Upper lobe of left lung (tissue), 6 donors: ENCODE data around the gene KLF2. TPM values are rescaled to one million over a fixed set of nuclear protein-coding genes. Genes with fewer than 3 reads are reported as not detected.
A peak's percentile ranks its signal among the peaks of the same experiment; 100 is the strongest.

Experiments used
- ATAC-seq, 2 donors: fragments of 200-7000 bp; cut with Tn5 transposase; one replicate each; pipeline ENCODE4 v1.9.1; 2022; ENCODE audit warnings: mild to moderate bottlenecking in 2 of 2, moderate library complexity in 2 of 2; ENCODE audit not compliant: low FRiP score in 2 of 2
- DNase-seq, 2 donors: peaks; one replicate each; pipeline ENCODE4 v3.0.0-alpha.2; 2019 to 2020
- H3K27ac ChIP-seq, 4 donors: fragments of 200-600 bp; sonication (generic); one replicate each; pipeline ENCODE4 v1.5.1; 2016 to 2019
- H3K27me3 ChIP-seq, 4 donors: fragments of 200-600 bp; sonication (generic); one replicate each; pipeline ENCODE4 v1.5.1; 2017 to 2019
- H3K36me3 ChIP-seq, 4 donors: fragments of 200-600 bp; sonication (generic); one replicate each; pipeline ENCODE4 v1.5.1; 2016 to 2019
- H3K4me1 ChIP-seq, 4 donors: fragments of 200-600 bp; sonication (generic); one replicate each; pipeline ENCODE4 v1.5.1; 2018 to 2019
- H3K4me3 ChIP-seq, 4 donors: fragments of 200-600 bp; sonication (generic); one replicate each; pipeline ENCODE4 v1.5.1; 2017 to 2019; ENCODE audit warnings: mild to moderate bottlenecking in 2 of 4, moderate library complexity in 1 of 4
- H3K9me3 ChIP-seq, 4 donors: fragments of 200-600 bp; sonication (generic); one replicate each; pipeline ENCODE4 v1.5.1; 2018 to 2019
- CTCF ChIP-seq, 6 experiments: fragments of 450-650 bp in 4 of 6; fragments of 200-600 bp in 2 of 6; sonication (generic) in 2 of 6; IDR thresholded peaks; one replicate each; pipeline ENCODE4 v1.5.1; 2016 to 2019; ENCODE audit warnings: antibody characterized with exemption in 6 of 6
- EP300 ChIP-seq, 4 donors: sonication (generic); formaldehyde crosslinking; IDR thresholded peaks; one replicate each; pipeline ENCODE4 v1.5.1; 2017; ENCODE audit warnings: antibody characterized with exemption in 4 of 4, control low read depth in 2 of 4
- POLR2A ChIP-seq, 4 donors: fragments of 450-650 bp; IDR thresholded peaks; one replicate each; pipeline ENCODE4 v1.5.1; 2016 to 2017; ENCODE audit warnings: antibody characterized with exemption in 4 of 4, mild to moderate bottlenecking in 2 of 4
- POLR2AphosphoS5 ChIP-seq, 2 donors: sonication (generic); formaldehyde crosslinking; IDR thresholded peaks; one replicate each; pipeline ENCODE4 v1.5.1; 2017; ENCODE audit warnings: antibody characterized with exemption in 2 of 2
- WGBS, 2 donors: methylation state at CpG; one replicate each; pipeline ENCODE4 v1.1.5; 2017 to 2018; 5-methylcytosine and 5-hydroxymethylcytosine counted together
- total RNA-seq, 6 donors: library from RNA; depleted of rRNA in 4 of 6; stranded (reverse); fragments of >200 nt in 4 of 6; gene quantifications; one replicate each; pipeline versions ENCODE4 v1.1.0 to v1.2.1, GENCODE V29; 2016 to 2021
- donor health status: DM: no; HTN: no; CAD: no; lungs with moderate emphysema.
- donor health status: DM: no; HTN: yes; CAD: no; lungs with severe emphysema.

Gene KLF2
- total RNA-seq, 6 donors from 2014 or later: 26.2 to 298 (median 75.8) TPM

- no peaks in the 10 kb centered on the region for H3K9me3 ChIP-seq
- peak in 1 of 2 donors; percentile 78 for ATAC-seq
- peak; percentile 78 to 91 for DNase-seq
- WGBS, 2 donors: 79 to 87% methylated on average over 18 to 20 of the region's 20 CpGs
- H3K4me3 ChIP-seq: no peak overlapping the region
- H3K27me3 ChIP-seq: no peaks in the 10 kb centered on the region
- TF ChIP-seq EP300 (IDR thresholded peaks at IDR 0.05) (no peak), POLR2A (IDR thresholded peaks at IDR 0.05) (no peak), CTCF (IDR thresholded peaks at IDR 0.05) (no peak), POLR2AphosphoS5 (IDR thresholded peaks at IDR 0.05) (no peak)
- H3K27ac ChIP-seq: peak overlapping the region in 2 of 4 donors; percentile 2 to 12
- H3K4me1 ChIP-seq: peaks cover 16 to 35% (median 28%) of the 10 kb centered on the region in 4 donors
- no peaks in the 10 kb centered on the region for H3K36me3 ChIP-seq
Measured at GRCh38 chr19:16363133-16363851, 38.7 kb downstream of the KLF2 start.

- Histone ChIP-seq H3K36me3 (no peaks in the 10 kb centered on the region), H3K27me3 (no peaks in the 10 kb centered on the region), H3K27ac (peak overlapping the region in 1 of 4 donors; percentile 2), H3K4me1 (peaks cover 21 to 40% (median 30%) of the 10 kb centered on the region in 4 donors), H3K9me3 (no peaks in the 10 kb centered on the region), H3K4me3 (no peak overlapping the region)
- DNase-seq: no peak
- no peak for ATAC-seq
- WGBS, 2 donors: 78 to 89% methylated on average over 11 of the region's 11 CpGs
- TF ChIP-seq CTCF (IDR thresholded peaks at IDR 0.05): no peak
- no peak for TF ChIP-seq POLR2AphosphoS5 (IDR thresholded peaks at IDR 0.05)
- no peak for TF ChIP-seq POLR2A (IDR thresholded peaks at IDR 0.05)
- no peak for TF ChIP-seq EP300 (IDR thresholded peaks at IDR 0.05)
Measured at GRCh38 chr19:16363852-16364230, 39.2 kb downstream of the KLF2 start.

GRCh38 chr19:16364231-16364865, 39.7 kb downstream of the KLF2 start:
- H3K36me3 ChIP-seq: no peaks in the 10 kb centered on the region
- DNase-seq (peak in 1 of 2 donors; percentile 62), ATAC-seq (no peak)
- H3K27me3 ChIP-seq: no peaks in the 10 kb centered on the region
- H3K4me3 ChIP-seq: no peak overlapping the region
- H3K9me3 ChIP-seq: no peaks in the 10 kb centered on the region
- TF ChIP-seq CTCF (IDR thresholded peaks at IDR 0.05) (no peak), POLR2A (IDR thresholded peaks at IDR 0.05) (no peak), EP300 (IDR thresholded peaks at IDR 0.05) (no peak), POLR2AphosphoS5 (IDR thresholded peaks at IDR 0.05) (no peak)
- WGBS, 2 donors: 91 to 94% methylated on average over 15 to 22 of the region's 22 CpGs
- H3K27ac ChIP-seq: peak overlapping the region in 1 of 4 donors; percentile 2
- peaks cover 24 to 46% (median 30%) of the 10 kb centered on the region in 4 donors for H3K4me1 ChIP-seq

GRCh38 chr19:16365300-16365996, 40.8 kb downstream of the KLF2 start:
- TF ChIP-seq EP300 (IDR thresholded peaks at IDR 0.05) (no peak), POLR2A (IDR thresholded peaks at IDR 0.05) (no peak), CTCF (IDR thresholded peaks at IDR 0.05) (no peak), POLR2AphosphoS5 (IDR thresholded peaks at IDR 0.05) (no peak)
- no peaks in the 10 kb centered on the region for H3K9me3 ChIP-seq
- peaks cover 28 to 57% (median 38%) of the 10 kb centered on the region in 4 donors for H3K4me1 ChIP-seq
- DNase-seq: no peak
- no peaks in the 10 kb centered on the region for H3K36me3 ChIP-seq
- no peaks in the 10 kb centered on the region for H3K27me3 ChIP-seq
- 85 to 87% methylated on average over 8 to 11 of the region's 12 CpGs for WGBS, 2 donors
- no peak for ATAC-seq
- peak overlapping the region; percentile 54 to 82 (median 68) for H3K27ac ChIP-seq
- no peak overlapping the region for H3K4me3 ChIP-seq
